ENCODE measurements around the gene ASIC5.

DNA sequence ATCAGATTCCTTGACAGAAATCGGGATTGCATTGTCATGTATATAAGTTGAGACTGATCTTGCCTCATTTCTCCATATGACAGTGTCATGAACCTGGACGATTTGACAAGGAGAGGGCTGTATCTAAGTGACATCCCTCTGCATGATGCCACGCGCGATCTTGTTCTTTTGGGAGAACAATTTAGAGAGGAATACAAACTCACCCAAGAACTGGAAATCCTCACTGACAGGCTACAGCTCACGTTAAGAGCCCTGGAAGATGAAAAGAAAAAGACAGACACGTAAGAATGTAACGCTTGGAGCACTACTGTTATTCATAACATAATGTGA, 66.3 kb downstream of the ASIC5 start:
- no peak for TF ChIP-seq POLR2A (IDR thresholded peaks at IDR 0.05)
- TF ChIP-seq, protein P1, sequence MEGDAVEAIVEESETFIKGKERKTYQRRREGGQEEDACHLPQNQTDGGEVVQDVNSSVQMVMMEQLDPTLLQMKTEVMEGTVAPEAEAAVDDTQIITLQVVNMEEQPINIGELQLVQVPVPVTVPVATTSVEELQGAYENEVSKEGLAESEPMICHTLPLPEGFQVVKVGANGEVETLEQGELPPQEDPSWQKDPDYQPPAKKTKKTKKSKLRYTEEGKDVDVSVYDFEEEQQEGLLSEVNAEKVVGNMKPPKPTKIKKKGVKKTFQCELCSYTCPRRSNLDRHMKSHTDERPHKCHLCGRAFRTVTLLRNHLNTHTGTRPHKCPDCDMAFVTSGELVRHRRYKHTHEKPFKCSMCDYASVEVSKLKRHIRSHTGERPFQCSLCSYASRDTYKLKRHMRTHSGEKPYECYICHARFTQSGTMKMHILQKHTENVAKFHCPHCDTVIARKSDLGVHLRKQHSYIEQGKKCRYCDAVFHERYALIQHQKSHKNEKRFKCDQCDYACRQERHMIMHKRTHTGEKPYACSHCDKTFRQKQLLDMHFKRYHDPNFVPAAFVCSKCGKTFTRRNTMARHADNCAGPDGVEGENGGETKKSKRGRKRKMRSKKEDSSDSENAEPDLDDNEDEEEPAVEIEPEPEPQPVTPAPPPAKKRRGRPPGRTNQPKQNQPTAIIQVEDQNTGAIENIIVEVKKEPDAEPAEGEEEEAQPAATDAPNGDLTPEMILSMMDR (IDR thresholded peaks at IDR 0.05) = no peak
